Ishikawa (cell line): ENCODE measurements around the gene B4GALT2.

Source experiments
- CEBPB ChIP-seq: IDR thresholded peaks from 2 replicates; pipeline ENCODE4 v1.6.1; 2012
- CREB1 ChIP-seq: IDR thresholded peaks from 2 replicates; pipeline ENCODE4 v1.6.1; 2012; ENCODE audit warnings: low read depth
- EGR1 ChIP-seq: IDR thresholded peaks from 2 replicates; pipeline ENCODE4 v1.6.1; 2012
- EP300 ChIP-seq: IDR thresholded peaks from 2 replicates; pipeline ENCODE4 v1.6.1; 2012; ENCODE audit warnings: borderline replicate concordance
- FOXM1 ChIP-seq: IDR thresholded peaks from 2 replicates; pipeline ENCODE4 v1.6.1; 2012; ENCODE audit warnings: low read depth, borderline replicate concordance
- NFIC ChIP-seq: IDR thresholded peaks from 2 replicates; pipeline ENCODE4 v1.6.1; 2012
- RAD21 ChIP-seq: IDR thresholded peaks from 2 replicates; pipeline ENCODE4 v1.6.1; 2012; ENCODE audit warnings: low read depth
- TAF1 ChIP-seq: IDR thresholded peaks from 2 replicates; pipeline ENCODE4 v1.6.1; 2012; ENCODE audit warnings: low read depth, mild to moderate bottlenecking
- TCF12 ChIP-seq: IDR thresholded peaks from 2 replicates; pipeline ENCODE4 v1.6.1; 2012; ENCODE audit warnings: low read depth
- TEAD4 ChIP-seq: IDR thresholded peaks from 2 replicates; pipeline ENCODE4 v1.6.1; 2012
- YY1 ChIP-seq: IDR thresholded peaks from 2 replicates; pipeline ENCODE4 v1.6.1; 2012; ENCODE audit warnings: low read depth
- ZBTB7A ChIP-seq: IDR thresholded peaks from 2 replicates; pipeline ENCODE4 v1.6.1; 2012; ENCODE audit warnings: low read depth
- TF ChIP-seq, protein P1 (sequence below): IDR thresholded peaks from 2 replicates; pipeline ENCODE4 v1.6.1; 2012; ENCODE audit warnings: low read depth, mild to moderate bottlenecking
- TF ChIP-seq, protein P2 (sequence below): IDR thresholded peaks from 2 replicates; pipeline ENCODE4 v1.6.1; 2012
- TF ChIP-seq, protein P3 (sequence below): IDR thresholded peaks from 2 replicates; pipeline ENCODE4 v1.6.1; 2012

Gene B4GALT2

DNA sequence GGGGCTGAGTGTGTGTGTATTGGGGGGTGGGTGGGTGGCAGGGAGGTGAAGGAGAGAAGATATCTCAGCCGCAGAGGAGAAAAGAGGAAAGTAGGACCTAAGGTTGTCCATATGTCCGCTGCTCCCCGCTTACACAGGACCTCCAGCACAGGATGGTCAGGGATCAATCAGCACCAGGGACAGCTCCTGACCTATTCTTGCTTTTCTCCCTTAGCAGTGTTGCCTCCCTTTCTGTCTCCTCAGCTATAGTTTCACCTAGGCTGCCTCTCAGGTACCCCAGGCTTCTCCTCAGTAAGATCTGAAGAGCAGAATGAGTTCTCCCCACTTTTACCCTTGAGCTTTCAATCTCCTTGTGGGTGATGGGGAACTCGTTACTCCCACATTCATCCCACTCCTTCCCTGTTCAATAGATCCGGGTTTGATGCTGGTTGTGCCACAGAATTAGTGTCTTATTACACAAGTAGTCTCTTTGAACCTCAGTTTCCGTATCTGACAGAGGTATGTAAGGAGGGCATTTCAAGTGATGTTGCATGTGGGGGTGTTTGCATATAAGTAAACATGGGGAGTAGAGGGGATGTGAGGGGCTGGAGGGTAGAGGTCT, 10.6 kb upstream of the B4GALT2 start:
- TF ChIP-seq, protein P1, sequence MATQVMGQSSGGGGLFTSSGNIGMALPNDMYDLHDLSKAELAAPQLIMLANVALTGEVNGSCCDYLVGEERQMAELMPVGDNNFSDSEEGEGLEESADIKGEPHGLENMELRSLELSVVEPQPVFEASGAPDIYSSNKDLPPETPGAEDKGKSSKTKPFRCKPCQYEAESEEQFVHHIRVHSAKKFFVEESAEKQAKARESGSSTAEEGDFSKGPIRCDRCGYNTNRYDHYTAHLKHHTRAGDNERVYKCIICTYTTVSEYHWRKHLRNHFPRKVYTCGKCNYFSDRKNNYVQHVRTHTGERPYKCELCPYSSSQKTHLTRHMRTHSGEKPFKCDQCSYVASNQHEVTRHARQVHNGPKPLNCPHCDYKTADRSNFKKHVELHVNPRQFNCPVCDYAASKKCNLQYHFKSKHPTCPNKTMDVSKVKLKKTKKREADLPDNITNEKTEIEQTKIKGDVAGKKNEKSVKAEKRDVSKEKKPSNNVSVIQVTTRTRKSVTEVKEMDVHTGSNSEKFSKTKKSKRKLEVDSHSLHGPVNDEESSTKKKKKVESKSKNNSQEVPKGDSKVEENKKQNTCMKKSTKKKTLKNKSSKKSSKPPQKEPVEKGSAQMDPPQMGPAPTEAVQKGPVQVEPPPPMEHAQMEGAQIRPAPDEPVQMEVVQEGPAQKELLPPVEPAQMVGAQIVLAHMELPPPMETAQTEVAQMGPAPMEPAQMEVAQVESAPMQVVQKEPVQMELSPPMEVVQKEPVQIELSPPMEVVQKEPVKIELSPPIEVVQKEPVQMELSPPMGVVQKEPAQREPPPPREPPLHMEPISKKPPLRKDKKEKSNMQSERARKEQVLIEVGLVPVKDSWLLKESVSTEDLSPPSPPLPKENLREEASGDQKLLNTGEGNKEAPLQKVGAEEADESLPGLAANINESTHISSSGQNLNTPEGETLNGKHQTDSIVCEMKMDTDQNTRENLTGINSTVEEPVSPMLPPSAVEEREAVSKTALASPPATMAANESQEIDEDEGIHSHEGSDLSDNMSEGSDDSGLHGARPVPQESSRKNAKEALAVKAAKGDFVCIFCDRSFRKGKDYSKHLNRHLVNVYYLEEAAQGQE: peak; percentile 93
- TF ChIP-seq, protein P2, sequence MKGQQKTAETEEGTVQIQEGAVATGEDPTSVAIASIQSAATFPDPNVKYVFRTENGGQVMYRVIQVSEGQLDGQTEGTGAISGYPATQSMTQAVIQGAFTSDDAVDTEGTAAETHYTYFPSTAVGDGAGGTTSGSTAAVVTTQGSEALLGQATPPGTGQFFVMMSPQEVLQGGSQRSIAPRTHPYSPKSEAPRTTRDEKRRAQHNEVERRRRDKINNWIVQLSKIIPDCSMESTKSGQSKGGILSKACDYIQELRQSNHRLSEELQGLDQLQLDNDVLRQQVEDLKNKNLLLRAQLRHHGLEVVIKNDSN: no peak

DNA sequence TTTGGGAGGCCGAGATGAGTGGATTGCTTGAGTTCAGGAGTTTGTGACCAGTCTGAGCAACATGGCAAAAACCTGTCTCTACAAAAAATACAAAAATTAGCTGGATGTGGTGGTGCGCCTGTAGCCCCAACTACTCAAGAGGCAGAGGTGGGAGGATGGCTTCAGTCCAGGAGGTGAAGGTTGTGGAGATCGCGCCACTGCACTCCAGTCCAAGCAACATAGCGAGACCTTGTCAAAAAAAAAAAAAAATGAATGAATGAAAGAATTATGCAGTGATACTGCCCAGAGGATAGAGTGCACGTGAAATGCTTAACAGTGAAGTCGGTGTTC, 9.6 kb upstream of the B4GALT2 start:
- no peak for TF ChIP-seq FOXM1
- TF ChIP-seq, protein P2: no peak
- no peak for TF ChIP-seq TAF1
- TF ChIP-seq TCF12: no peak
- no peak for TF ChIP-seq RAD21
- TF ChIP-seq, protein P1: no peak
- TF ChIP-seq ZBTB7A: no peak
- no peak for TF ChIP-seq NFIC
- TF ChIP-seq EP300: no peak
- TF ChIP-seq CREB1: no peak
- TF ChIP-seq TEAD4: no peak
- no peak for TF ChIP-seq YY1
- no peak for TF ChIP-seq CEBPB

DNA sequence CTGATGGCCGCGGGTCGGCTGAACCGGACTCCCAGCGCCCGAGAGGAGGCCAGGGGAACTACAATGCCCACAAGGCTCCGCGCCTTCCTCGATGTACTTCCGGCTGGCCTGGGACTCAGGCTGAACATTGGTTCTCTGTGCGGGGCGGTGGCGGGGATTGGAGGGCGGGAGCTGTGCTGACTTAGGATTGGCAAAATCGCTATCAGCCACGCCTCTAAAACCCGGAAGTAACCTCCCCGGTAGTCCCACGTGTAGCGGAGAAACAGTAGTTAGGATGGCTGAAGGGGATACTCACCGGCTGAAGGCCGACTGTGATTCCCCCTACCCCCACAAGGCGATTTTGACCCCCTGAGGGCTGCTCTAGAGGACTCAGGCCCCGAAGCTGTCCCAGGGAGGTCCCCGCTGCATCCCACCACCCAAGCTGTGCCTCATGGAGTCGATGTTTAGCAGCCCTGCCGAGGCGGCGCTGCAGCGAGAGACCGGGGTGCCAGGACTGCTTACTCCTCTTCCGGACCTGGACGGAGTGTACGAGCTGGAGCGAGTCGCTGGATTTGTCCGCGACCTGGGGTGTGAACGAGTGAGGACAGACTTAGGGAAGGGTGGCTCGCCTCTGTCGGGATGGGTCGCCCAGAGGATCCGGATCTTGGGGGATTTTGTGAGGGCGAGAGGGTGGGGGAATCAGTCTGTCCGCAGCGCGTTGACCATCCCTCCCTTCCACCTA, 9.1 kb upstream of the B4GALT2 start, which contains the start of gene DPH2:
TSS of gene DPH2 (plus strand) at position 265 of the 721 bp plus-strand sequence. CDS start at position 431, 166 bp downstream.
- TF ChIP-seq RAD21: no peak
- no peak for TF ChIP-seq NFIC
- TF ChIP-seq CREB1: no peak
- no peak for TF ChIP-seq CEBPB
- TF ChIP-seq, protein P3, sequence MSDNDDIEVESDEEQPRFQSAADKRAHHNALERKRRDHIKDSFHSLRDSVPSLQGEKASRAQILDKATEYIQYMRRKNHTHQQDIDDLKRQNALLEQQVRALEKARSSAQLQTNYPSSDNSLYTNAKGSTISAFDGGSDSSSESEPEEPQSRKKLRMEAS: peak; percentile 94
- TF ChIP-seq, protein P1: no peak
- TF ChIP-seq TEAD4: no peak
- no peak for TF ChIP-seq FOXM1
- no peak for TF ChIP-seq ZBTB7A
- TF ChIP-seq TCF12: no peak
- TF ChIP-seq EGR1: no peak
- TF ChIP-seq EP300: no peak
- TF ChIP-seq YY1: peak; percentile 58
- TF ChIP-seq TAF1: peak; percentile 36
- TF ChIP-seq, protein P2: peak; percentile 91

DNA sequence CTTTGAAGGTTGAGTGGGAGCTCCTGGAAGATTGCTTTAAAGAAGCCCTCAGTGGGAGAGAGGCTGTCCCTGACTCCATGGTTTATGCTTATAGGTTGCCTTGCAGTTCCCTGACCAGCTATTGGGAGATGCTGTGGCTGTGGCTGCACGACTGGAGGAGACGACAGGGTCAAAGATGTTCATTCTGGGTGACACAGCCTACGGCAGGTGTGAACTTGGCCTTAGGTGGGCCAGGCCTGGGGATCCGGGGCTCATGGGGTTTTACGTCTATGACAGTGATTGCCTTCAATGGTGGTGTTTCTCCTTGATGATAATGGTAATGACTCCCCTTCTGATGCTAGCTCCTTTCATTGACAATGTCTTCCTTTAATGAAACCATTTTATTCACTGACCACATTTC, 8.5 kb upstream of the B4GALT2 start:
- TF ChIP-seq FOXM1: no peak
- TF ChIP-seq EP300: no peak
- no peak for TF ChIP-seq ZBTB7A
- no peak for TF ChIP-seq RAD21
- no peak for TF ChIP-seq TEAD4
- TF ChIP-seq, protein P3: no peak
- TF ChIP-seq, protein P1: no peak
- TF ChIP-seq, protein P2: no peak
- no peak for TF ChIP-seq NFIC
- no peak for TF ChIP-seq CREB1
- no peak for TF ChIP-seq TAF1
- TF ChIP-seq EGR1: no peak
- no peak for TF ChIP-seq CEBPB
- no peak for TF ChIP-seq TCF12
- no peak for TF ChIP-seq YY1
